K562 (cell line): ENCODE measurements around the gene ASIC1. TPM values are rescaled to one million over a fixed set of nuclear protein-coding genes. Genes with fewer than 3 reads are reported as not detected.

ENCODE experiments used
- BRD4 ChIP-seq: fragments of 200-600 bp; sonication (generic); IDR thresholded peaks from 2 replicates; pipeline ENCODE4 v1.6.1; 2017; ENCODE audit warnings: inconsistent platforms
- CCNT2 ChIP-seq: IDR thresholded peaks from 2 replicates; pipeline ENCODE4 v1.6.1; 2011; ENCODE audit warnings: borderline replicate concordance, low read depth, mild to moderate bottlenecking, moderate library complexity, mixed read lengths, low read length; ENCODE audit not compliant: insufficient read length; ENCODE audit errors: extremely low read depth
- GATAD2B ChIP-seq: fragments of 450-650 bp; IDR thresholded peaks from 2 replicates; pipeline ENCODE4 v1.6.1; 2017; ENCODE audit warnings: mild to moderate bottlenecking, borderline replicate concordance
- SMARCE1 ChIP-seq: fragments of 450-650 bp; IDR thresholded peaks from 2 replicates; pipeline ENCODE4 v1.7.1; 2016; ENCODE audit warnings: mild to moderate bottlenecking
- ZNF146 ChIP-seq: IDR thresholded peaks from one replicate; pipeline ENCODE4 v1.6.1; 2018; ENCODE audit warnings: missing compliant biosample characterization; ENCODE audit not compliant: unreplicated experiment
- polyA plus RNA-seq, 8 experiments: library from polyadenylated mRNA; depleted of rRNA in 4 of 8; stranded (reverse) in 5 of 8; unstranded in 3 of 8; fragments of >200 nt; fragmentation: Nextera tagmentation in 2 of 8; fragmentation: Illumina TruSeq in 1 of 8; extraction: Ambion mirVana in 2 of 8; extraction: Trizol in 1 of 8; gene quantifications; 2 replicates each; pipeline versions ENCODE4 v1.2.1 to v1.2.3, GENCODE V29; 2011 to 2014; ENCODE audit warnings: inconsistent platforms in 1 of 8, missing spikeins in 1 of 8
- total RNA-seq, 7 experiments: library from RNA; depleted of rRNA in 6 of 7; stranded (reverse); fragments of >200 nt in 6 of 7; fragmentation: Illumina TruSeq in 2 of 7; extraction: Trizol in 2 of 7; gene quantifications; 2 replicates each; pipeline versions ENCODE4 v1.2.1 to v1.2.3, GENCODE V29; 2011 to 2021; ENCODE audit warnings: low replicate concordance in 1 of 7
- TF ChIP-seq, protein P1 (sequence below): fragments of 450-650 bp; IDR thresholded peaks from 2 replicates; pipeline ENCODE4 v1.6.1; 2016; ENCODE audit warnings: mild to moderate bottlenecking, moderate library complexity

The ASIC1 gene
- total and polyA plus RNA-seq, 9 of the 15 experiments (the other 6 are each of a cell fraction or from before 2014, with no cell fraction given), result 0.01 to 1.7 (median 0.45) TPM

DNA sequence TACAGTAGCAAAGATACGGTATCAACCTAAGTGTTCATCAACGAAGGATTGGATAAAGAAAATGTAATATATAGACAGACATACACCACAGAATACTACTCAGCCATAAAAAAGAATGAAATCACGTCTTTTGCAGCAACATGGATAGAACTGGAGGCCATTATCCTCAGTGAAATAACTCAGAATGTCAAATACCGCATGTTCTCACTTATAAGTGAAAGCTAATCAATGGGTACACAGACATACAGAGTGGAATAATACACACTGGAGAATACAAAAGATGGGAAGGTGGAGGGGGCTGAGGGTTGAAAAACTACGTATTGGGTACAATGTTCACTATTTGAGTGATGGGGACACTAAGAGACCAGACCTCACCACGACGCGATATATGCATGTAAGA lies 33.2 kb upstream of the ASIC1 start (continued):
- TF ChIP-seq CCNT2, result no peak
- TF ChIP-seq, protein P1, sequence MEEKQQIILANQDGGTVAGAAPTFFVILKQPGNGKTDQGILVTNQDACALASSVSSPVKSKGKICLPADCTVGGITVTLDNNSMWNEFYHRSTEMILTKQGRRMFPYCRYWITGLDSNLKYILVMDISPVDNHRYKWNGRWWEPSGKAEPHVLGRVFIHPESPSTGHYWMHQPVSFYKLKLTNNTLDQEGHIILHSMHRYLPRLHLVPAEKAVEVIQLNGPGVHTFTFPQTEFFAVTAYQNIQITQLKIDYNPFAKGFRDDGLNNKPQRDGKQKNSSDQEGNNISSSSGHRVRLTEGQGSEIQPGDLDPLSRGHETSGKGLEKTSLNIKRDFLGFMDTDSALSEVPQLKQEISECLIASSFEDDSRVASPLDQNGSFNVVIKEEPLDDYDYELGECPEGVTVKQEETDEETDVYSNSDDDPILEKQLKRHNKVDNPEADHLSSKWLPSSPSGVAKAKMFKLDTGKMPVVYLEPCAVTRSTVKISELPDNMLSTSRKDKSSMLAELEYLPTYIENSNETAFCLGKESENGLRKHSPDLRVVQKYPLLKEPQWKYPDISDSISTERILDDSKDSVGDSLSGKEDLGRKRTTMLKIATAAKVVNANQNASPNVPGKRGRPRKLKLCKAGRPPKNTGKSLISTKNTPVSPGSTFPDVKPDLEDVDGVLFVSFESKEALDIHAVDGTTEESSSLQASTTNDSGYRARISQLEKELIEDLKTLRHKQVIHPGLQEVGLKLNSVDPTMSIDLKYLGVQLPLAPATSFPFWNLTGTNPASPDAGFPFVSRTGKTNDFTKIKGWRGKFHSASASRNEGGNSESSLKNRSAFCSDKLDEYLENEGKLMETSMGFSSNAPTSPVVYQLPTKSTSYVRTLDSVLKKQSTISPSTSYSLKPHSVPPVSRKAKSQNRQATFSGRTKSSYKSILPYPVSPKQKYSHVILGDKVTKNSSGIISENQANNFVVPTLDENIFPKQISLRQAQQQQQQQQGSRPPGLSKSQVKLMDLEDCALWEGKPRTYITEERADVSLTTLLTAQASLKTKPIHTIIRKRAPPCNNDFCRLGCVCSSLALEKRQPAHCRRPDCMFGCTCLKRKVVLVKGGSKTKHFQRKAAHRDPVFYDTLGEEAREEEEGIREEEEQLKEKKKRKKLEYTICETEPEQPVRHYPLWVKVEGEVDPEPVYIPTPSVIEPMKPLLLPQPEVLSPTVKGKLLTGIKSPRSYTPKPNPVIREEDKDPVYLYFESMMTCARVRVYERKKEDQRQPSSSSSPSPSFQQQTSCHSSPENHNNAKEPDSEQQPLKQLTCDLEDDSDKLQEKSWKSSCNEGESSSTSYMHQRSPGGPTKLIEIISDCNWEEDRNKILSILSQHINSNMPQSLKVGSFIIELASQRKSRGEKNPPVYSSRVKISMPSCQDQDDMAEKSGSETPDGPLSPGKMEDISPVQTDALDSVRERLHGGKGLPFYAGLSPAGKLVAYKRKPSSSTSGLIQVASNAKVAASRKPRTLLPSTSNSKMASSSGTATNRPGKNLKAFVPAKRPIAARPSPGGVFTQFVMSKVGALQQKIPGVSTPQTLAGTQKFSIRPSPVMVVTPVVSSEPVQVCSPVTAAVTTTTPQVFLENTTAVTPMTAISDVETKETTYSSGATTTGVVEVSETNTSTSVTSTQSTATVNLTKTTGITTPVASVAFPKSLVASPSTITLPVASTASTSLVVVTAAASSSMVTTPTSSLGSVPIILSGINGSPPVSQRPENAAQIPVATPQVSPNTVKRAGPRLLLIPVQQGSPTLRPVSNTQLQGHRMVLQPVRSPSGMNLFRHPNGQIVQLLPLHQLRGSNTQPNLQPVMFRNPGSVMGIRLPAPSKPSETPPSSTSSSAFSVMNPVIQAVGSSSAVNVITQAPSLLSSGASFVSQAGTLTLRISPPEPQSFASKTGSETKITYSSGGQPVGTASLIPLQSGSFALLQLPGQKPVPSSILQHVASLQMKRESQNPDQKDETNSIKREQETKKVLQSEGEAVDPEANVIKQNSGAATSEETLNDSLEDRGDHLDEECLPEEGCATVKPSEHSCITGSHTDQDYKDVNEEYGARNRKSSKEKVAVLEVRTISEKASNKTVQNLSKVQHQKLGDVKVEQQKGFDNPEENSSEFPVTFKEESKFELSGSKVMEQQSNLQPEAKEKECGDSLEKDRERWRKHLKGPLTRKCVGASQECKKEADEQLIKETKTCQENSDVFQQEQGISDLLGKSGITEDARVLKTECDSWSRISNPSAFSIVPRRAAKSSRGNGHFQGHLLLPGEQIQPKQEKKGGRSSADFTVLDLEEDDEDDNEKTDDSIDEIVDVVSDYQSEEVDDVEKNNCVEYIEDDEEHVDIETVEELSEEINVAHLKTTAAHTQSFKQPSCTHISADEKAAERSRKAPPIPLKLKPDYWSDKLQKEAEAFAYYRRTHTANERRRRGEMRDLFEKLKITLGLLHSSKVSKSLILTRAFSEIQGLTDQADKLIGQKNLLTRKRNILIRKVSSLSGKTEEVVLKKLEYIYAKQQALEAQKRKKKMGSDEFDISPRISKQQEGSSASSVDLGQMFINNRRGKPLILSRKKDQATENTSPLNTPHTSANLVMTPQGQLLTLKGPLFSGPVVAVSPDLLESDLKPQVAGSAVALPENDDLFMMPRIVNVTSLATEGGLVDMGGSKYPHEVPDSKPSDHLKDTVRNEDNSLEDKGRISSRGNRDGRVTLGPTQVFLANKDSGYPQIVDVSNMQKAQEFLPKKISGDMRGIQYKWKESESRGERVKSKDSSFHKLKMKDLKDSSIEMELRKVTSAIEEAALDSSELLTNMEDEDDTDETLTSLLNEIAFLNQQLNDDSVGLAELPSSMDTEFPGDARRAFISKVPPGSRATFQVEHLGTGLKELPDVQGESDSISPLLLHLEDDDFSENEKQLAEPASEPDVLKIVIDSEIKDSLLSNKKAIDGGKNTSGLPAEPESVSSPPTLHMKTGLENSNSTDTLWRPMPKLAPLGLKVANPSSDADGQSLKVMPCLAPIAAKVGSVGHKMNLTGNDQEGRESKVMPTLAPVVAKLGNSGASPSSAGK, result no peak
- peak; percentile 88 for TF ChIP-seq ZNF146 (CRISPR knock-in tag)
- no peak for TF ChIP-seq SMARCE1
- no peak for TF ChIP-seq BRD4
- no peak for TF ChIP-seq GATAD2B
